ENCODE data around the gene COL1A2.

GRCh38 chr7:94362276-94362675 lies 32.4 kb upstream of the COL1A2 start:
- TF ChIP-seq POLR2A (IDR thresholded peaks at IDR 0.05) (no peak), CTCF (IDR thresholded peaks at IDR 0.05) (no peak)

Data from transverse colon (tissue), 3 donors.